Right kidney (tissue), 1 donor: ENCODE measurements around the gene CHL1.
"Not testable (repeated sequence)": the region's sequence is repeated elsewhere in the genome, so short reads cannot be mapped to it uniquely, and the experiment has no call there.

Experiments
- DNase-seq: peaks from one replicate; pipeline ENCODE4 v3.0.0-alpha.2; 2016

CHL1 gene

GRCh38 chr3:339351-339750 lies 142.8 kb downstream of the CHL1 start:
- DNase-seq, result no peak

- no peak for DNase-seq
These were observed 145.4 kb downstream of the CHL1 start for GRCh38 chr3:341998-342397.

- no peak for DNase-seq
These were observed 149.6 kb downstream of the CHL1 start for GRCh38 chr3:346186-346585.

GRCh38 chr3:347581-347980 lies 151.0 kb downstream of the CHL1 start:
- no peak for DNase-seq

- no peak for DNase-seq
These were observed 154.4 kb downstream of the CHL1 start for GRCh38 chr3:350871-351371.

- DNase-seq, result no peak
These were observed 156.0 kb downstream of the CHL1 start for GRCh38 chr3:352599-352998.

GRCh38 chr3:353191-353739 lies 156.7 kb downstream of the CHL1 start:
- no peak for DNase-seq

GRCh38 chr3:354432-354831 lies 157.9 kb downstream of the CHL1 start:
- peak; percentile 36 for DNase-seq

- DNase-seq, result no peak
These were observed 159.1 kb downstream of the CHL1 start for GRCh38 chr3:355622-356021.

- DNase-seq, result no peak
These were observed 160.4 kb downstream of the CHL1 start for GRCh38 chr3:356952-357351.

- DNase-seq, result no peak
These were observed 163.1 kb downstream of the CHL1 start for GRCh38 chr3:359672-360071.

- no peak for DNase-seq
These were observed 166.2 kb downstream of the CHL1 start for GRCh38 chr3:362681-363338.

GRCh38 chr3:364287-364686 lies 167.7 kb downstream of the CHL1 start:
- DNase-seq, result no peak

- DNase-seq, result no peak
These were observed 168.7 kb downstream of the CHL1 start for GRCh38 chr3:365268-365667.

- not testable (repeated sequence) for DNase-seq
These were observed 169.7 kb downstream of the CHL1 start for GRCh38 chr3:366253-366652.

- no peak for DNase-seq
These were observed 176.7 kb downstream of the CHL1 start for GRCh38 chr3:373193-373779.

GRCh38 chr3:374459-374858 lies 177.9 kb downstream of the CHL1 start:
- no peak for DNase-seq

- no peak for DNase-seq
These were observed 180.6 kb downstream of the CHL1 start for GRCh38 chr3:377158-377561.

GRCh38 chr3:380801-381200 lies 184.2 kb downstream of the CHL1 start:
- DNase-seq, result no peak

GRCh38 chr3:385151-385550 lies 188.6 kb downstream of the CHL1 start:
- no peak for DNase-seq

- DNase-seq, result no peak
These were observed 198.2 kb downstream of the CHL1 start for GRCh38 chr3:394775-395174.

GRCh38 chr3:396293-396692 lies 199.7 kb downstream of the CHL1 start:
- DNase-seq, result no peak

- no peak for DNase-seq
These were observed 203.1 kb downstream of the CHL1 start for GRCh38 chr3:399647-400046.

- no peak for DNase-seq
These were observed 207.3 kb downstream of the CHL1 start for GRCh38 chr3:403826-404225.
